Stimulated activated CD4-positive, alpha-beta T cell treated with anti-CD3 and anti-CD28 coated beads, Interleukin-1b, Interleukin-23, amount 100 ng/mL, for 1 hour (primary cell): ENCODE results near the gene RHOB.

ENCODE experiments used
- DNase-seq, 2 donors: peaks; one replicate each; pipeline ENCODE4 v3.0.0-alpha.2; 2020; ENCODE audit warnings: low read depth in 2 of 2

RHOB gene

DNA sequence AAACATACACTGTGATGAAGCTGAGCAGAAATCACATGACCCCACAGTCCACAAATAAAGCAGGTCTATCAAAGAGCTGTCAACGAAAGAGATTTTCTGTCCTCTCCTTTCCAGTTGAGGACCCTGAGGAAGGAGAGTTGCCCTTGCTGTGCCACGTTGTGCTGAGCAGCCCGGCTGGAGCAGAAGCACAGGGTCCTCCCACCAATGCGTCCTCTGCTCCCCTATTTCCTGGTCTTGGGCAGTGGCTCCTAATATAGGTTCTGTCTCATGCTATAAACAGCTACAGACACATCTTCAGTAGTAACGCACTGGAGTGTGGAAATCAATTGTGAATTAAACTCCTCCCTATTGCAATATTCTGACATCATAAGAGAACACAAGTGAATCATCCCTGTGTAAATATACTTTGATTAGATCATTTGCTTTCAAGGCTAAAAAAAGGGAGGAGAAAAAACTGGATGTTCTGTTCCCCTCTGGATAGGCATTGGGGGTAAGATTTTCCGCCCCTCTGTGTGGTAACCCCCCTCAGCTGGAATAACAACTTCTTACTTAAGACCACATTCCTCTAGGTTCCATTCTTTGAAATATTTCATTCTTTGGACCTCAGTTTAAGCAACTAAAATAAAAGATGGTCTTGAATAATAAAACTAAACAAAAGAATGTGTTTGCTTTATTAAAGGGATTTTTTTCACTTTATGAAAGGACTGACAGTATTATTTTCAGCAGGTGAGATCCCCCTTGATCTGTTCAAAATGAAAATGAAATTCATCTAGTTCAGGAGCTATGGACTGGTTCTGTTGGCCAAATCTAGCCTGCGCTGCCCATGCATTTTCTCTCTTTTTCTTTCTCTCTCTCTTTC is 8.3 kb upstream of the RHOB start:
- DNase-seq, result no peak

DNA sequence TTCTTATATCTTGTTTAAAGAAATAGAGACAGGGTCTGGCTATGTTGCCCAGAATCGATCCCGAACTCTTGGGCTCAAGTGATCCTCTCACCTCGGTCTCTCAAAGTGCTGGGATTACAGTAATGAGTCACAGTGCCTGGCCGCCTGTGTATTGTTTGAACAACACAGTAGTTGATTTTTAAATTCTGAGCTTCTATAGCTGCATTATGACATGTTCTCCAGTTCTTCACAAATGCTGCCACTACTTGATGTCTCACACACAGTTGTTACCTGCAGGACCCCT is 7.7 kb upstream of the RHOB start:
- DNase-seq, result no peak

DNA sequence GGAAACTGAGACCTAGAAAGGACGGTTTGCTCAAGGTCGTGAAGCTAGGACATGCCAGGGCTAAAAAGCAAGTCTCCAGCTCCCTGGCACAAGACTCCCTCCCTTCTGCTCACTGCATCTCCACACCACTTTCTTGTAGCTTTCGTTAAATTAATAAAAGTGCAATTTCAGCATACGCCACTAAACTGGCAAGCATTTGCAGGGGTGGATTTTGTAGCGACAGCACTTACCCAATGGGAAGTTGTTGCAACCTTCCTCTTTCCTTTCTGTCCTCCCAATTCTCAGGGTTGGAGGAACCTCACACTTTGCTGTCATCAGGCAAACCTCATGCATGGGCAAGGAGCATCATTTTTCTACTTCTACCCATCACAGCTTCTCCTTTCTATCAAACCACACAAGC is 7.4 kb upstream of the RHOB start:
- no peak for DNase-seq

DNA sequence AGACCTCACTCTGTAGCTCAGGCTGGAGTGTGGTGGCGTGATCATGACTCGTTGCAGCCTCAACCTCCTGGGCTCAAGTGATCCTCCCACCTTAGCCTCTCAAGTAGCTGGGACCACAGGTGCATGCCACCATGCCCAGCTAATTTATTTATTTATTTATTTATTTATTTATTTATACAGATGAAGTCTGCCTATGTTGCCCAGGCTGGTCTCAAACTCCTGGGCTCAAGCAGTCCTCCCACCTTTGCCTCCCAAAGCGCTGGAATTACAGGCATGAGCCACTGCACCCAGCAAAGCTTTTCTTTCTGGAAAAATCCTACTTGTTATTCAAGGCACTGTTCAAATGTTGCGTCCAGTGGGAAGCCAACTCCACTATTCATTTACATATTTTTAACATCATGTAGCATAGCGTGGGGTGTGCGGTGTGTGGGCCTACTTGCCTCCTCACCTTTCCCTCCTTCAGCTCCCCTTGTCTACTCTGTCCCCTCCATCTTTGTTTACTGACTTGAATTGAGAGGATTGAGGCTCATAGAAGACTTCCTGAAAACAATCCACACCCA is 6.8 kb upstream of the RHOB start:
- DNase-seq, result no peak

DNA sequence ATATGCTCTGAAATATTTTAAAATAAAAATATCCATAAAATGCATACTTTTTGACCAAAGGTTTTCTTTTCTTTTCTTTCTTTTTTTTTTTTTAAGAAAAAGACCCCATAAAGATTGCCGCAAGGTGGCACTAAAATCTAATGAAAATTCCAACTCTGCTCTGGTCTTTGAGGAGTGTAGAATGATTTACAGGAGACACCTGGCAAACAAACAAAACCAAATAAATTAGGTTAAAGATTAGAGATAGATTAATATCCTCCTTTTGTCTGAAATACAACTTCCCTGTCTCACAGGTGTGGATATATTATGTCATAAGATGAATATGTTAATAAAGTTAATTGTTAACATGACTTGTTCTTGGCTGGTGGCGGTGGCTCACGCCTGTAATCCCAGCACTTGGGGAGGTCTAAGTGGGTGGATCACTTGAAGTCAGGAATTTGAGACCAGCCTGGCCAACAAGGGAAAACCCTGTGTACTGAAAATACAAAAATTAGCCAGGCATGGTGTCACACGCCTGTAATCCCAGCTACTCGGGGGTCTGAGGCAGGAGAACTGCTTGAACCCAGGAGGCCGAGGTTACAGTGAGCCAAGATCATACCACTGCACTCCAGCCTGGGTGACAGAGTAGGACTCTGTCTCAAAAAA is 3.5 kb upstream of the RHOB start:
- DNase-seq, result no peak

DNA sequence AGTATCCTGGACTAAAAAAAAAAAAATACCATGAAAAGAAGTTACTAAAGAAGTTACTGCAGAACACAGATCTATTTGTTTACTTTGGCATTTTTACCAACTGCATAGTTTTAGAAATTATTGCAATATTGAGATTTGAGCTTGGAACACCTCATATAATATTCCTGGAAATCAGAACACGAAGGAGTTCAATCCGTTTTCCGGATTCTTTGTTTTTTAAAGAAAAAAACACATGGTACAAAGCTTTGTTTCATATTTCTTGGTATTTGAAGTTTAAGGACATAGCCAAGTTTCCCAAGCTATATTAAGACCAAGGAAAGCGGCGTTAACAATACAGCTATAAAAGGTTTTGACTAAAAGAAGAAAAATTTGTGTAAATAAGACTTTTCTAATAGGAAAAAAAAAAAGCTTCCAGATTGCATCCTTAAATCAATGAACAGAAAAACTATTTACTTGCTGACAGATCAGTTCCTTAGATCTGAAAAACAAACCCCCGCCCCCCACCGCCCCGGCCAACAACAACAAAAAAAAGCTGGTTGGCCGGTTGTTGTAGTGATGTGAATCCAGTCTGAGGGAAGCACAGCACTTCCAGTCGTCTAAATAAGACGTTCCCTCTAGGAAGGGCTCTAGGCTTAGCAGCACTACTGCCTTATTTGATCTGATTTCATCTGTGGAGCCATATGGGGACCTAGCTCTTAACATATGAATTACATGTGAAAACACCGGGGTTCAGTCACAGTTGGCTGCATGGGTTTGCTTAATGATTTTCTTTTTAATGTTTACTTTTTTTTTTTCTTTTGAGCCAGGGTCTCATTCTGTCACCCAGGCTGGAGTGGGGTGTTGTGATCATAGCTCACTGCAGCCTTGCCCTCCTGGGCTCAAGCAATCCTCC is 2.5 kb upstream of the RHOB start:
- DNase-seq, result no peak

DNA sequence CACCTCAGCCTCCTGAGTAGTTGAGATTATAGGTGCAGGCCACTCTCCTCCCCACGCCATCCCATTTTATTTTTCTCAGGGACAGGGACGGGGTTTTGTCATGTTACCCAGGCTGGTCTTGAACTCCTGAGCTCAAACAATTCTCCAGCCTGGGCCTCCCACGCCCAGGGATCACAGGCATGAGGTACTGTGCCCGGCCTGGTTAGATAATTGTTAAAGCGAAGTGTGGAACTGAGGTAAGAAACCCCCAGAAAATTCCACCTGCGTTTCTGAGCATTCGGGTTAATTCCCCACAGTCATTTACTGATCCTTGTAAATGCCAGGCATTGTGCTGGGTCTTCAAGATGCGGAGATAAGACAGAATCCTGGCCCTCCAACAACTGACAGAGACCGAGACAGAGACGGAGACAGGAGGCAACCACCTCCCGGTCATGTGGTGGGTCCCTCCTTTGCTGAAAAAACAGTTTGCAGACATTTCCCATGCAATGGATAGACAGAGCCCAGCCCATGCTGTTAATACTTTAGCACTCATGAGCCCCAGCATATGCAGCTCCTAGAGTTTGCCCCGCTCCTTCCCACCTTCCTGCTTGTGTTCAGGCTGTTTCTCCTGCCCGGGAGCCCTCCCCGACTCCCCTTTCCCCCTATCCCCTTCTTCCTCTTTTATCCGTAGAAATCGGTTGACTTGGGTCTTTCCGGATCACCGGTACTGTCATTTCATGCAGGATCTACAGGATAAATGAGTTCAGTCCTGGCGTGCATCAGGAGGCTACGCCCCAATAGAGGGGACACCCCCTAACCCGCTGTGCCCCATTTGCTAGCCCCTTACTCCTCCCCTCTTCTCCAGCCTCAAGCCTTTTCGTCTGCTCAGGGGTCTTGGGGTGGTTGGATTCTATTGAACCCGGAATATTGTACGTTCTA is 1.6 kb upstream of the RHOB start:
- no peak for DNase-seq

DNA sequence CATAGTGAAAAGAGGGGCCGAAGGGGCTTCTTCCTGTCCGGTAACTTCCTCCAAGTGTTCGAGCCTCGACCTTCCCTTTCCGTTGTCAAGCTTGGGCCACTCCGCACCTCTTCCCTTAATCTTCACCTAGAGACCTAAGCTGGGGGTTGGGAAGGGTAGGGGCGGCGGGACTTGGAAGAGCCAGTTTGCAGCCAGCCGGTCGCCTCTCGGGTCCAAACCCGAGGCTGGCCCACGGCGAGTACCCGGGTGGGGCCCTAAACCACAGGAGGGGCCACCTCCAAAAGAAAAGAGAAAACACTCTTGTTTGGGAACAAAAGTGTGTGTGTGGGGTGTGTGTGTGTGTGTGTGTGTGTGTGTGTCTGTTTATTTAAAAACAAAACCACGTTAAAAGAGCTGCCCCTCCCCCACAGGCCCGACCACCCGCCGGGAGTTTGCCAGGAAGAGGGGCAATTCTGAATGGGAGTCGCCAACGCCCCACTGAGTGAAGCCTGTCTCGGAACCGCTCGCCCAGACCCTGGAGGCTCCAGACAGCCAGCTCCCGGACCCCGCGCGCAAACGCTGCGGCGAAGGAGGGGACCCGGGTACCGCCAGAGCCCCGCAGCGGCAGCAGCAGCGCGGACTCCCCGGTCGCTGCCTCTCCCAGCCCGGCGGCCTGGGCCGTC is 488 bp upstream of the RHOB start:
- no peak for DNase-seq

DNA sequence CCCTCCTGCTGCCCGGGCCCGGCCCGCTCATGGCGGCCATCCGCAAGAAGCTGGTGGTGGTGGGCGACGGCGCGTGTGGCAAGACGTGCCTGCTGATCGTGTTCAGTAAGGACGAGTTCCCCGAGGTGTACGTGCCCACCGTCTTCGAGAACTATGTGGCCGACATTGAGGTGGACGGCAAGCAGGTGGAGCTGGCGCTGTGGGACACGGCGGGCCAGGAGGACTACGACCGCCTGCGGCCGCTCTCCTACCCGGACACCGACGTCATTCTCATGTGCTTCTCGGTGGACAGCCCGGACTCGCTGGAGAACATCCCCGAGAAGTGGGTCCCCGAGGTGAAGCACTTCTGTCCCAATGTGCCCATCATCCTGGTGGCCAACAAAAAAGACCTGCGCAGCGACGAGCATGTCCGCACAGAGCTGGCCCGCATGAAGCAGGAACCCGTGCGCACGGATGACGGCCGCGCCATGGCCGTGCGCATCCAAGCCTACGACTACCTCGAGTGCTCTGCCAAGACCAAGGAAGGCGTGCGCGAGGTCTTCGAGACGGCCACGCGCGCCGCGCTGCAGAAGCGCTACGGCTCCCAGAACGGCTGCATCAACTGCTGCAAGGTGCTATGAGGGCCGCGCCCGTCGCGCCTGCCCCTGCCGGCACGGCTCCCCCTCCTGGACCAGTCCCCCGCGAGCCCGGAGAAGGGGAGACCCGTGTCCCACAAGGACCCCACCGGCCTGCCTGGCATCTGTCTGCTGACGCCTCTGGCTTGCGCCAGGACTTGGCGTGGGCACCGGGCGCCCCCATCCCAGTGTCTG is 767 bp downstream of the RHOB start:
- DNase-seq, result no peak

DNA sequence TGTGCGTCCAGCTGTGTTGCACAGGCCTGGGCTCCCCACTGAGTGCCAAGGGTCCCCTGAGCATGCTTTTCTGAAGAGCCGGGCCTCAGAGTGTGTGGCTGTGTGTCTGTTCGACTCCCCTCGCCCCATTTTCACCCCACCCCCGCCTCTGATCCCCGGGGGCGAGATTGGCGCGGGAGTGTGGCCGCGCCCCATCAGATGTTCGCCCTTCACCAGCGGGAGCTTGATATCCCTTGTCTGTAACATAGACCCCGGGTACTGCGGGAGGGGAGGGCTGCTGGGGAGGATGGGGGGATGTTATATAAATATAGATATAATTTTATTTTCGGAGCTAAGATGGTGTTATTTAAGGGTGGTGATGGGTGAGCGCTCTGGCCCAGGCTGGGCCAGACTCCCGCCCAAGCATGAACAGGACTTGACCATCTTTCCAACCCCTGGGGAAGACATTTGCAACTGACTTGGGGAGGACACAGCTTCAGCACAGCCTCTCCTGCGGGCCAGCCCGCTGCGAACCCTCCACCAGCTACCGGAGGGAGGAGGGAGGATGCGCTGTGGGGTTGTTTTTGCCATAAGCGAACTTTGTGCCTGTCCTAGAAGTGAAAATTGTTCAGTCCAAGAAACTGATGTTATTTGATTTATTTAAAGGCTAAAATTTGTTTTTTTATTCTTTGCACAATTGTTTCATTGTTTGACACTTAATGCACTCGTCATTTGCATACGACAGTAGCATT is 1.5 kb downstream of the RHOB start:
- no peak for DNase-seq

DNA sequence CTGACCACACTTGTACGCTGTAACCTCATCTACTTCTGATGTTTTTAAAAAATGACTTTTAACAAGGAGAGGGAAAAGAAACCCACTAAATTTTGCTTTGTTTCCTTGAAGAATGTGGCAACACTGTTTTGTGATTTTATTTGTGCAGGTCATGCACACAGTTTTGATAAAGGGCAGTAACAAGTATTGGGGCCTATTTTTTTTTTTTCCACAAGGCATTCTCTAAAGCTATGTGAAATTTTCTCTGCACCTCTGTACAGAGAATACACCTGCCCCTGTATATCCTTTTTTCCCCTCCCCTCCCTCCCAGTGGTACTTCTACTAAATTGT is 2.1 kb downstream of the RHOB start:
- DNase-seq, result no peak

DNA sequence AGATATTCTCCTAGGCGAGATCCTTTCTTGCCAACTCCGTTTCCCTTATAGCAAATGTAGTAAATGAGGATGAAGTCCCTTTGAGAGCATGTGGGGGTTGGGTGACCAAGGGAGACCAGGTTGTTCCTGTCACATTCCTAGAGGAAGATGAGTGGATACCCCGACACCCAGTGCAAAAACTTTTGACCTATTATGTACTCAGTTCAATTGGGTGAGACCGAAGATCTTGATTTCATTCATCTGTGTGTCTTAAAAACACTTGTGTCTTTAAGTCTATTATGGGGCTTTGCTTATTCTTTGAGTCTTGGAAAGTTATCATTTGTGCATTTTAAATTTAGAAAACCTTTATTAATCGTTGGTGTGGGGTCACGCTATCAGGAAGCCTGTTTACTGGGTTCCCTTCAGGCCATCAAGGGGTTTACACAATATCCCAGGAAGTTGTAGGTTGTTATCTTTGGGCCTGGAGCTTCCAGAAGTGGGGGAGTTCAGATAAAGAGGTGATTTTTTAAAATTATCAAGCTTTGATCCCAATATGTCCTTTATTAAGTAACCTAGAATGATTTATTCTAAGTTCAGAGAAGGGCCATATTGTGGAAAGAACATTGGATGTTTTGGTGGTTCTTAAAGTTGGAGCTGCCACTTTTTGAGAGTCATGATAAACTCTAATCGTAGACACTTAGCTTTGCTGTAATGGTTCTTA is 2.8 kb downstream of the RHOB start:
- DNase-seq, result no peak

DNA sequence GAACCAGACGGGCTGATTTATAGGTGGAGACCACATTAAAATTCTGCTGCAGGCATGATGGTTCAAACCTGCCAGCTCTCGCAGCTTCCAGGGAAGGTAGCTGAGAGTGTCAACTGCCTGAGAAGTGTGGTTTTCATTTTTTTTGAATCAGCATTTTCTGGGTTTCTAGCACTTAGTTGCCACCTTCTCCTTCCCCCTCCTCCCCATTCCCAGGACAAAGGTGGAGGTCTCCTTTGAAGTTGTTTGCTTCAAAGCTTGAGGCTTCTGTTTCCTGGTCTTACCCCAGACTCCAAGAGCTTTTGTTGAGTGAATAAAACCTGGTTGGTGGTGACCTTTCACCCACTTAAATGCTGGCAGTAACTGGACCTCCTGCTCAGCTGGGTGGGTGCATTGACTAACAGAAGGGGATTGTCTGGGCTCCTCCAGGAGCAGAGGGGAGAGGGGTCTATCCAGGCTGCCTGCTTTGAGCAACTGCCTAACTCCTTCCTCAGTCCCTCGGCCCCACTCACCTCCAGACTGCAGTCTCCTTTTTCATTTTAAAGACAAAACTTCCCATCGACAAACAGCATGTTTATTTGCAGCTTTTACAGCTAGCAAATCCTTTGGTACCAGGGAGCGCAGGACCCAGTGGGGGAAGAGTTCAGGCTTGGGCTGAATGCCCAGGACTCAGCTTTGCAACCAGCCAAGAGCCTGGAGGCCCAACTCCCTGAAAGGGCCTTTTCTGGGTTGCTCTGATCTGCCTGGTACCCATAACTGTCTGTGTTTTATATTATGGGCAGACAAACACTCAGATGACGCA is 3.5 kb downstream of the RHOB start:
- no peak for DNase-seq

DNA sequence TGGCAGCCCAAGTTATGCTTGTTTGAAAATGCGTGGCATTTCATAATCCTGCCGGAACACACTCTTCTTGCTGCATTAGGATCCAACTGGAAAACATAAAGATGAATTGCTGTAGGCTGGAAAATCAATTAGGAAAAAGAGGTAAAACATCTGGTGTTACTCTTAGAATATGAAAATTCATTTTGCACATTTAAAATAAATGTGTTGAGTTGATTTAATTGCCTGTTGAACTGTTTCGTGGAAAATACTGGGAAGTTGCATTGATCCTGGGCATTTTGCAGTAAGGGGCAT is 4.1 kb downstream of the RHOB start:
- no peak for DNase-seq

DNA sequence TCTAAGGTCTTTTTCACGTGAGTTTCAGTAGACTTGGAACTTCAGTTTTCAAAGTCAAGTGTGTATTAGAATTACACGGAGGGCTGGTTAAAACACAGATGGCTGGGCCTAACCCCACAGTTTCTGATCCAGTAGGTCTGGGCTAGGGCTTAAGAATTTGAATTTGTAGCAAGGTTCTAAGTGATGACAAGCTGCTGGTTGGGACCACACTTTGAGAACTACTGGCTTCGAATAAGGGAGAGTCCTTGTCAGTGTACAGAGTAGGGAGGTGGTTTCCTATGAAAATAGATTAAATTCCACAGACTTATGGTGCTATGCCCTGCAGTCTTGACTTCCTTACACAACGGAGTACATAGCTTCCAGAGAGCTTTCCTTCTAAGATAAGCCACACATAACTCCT is 4.5 kb downstream of the RHOB start:
- no peak for DNase-seq

DNA sequence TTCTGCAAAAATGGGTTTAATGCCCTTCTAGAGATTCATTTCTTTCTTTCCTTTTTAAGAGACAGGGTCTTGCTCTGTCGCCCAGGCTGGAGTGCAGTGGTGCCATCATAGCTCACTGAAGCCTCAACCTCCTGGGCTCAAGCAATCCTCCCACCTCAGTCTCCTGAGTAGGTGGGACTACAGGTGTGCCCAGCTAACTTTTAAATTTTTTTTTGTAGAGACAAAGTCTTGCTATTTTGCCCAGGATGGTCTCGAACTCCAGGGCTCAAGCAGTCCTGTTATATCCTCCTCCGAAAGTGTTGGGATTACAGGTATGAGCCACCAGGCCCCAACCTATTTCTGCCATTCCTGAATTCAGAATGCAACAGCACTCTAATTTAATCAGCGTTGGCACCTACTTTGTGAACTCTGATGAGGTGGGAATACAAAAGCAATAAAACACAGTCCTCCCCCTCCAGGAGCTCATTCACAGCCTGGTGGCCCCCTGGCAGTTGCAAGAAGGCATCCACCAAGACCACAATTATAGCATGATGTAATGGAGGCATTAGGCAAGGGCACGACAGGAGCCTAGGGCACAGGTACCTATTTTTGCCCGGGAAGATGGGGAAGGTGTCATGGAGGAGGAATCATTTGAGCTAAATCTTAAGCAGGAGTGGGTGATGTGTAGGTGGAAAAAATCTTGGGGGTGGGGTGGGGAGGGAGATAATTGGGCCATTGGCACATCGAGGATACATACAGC is 5.1 kb downstream of the RHOB start:
- DNase-seq, result no peak

DNA sequence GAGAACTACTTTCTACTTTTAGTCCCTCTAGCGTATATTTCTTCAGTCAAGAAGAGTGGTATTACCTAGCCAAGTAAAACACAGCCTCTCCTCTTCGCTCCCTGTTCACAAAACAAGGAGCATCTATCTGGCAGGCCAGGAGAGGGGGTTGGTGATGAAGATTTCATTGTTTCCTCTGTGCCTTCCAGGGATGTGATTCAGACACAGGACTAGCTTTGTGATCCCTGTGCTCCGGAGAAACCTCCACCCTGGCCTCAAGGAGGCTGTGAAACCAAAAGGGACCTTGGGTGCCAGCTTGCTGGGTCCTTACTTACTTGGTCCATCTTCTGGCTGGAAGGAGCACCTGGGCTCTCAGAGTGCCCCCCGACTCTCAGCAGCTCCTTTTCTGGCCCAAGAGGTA is 5.7 kb downstream of the RHOB start:
- no peak for DNase-seq

DNA sequence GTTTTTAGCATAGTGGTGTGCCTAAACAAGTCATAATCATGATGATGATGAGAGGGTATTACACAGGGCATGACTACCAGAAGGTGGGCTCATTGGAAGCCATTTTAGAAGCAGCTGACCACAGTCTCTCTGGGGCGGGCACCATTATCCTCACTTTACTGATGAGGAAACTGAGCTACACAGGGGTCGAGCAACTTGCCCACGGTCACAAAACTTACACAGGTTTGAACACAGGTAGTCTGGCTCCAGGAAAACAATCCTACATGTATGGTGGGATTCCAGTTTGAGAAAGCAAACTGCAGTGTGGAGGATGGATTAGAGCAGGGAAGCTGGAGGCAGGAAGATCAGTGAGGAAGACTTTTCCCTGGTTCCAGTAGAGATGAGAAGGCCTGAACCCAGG is 6.2 kb downstream of the RHOB start:
- DNase-seq, result no peak
